HL-60 (cell line): Measurements from ENCODE around the gene STAT1.
"Not testable (repeated sequence)": the region's sequence is repeated elsewhere in the genome, so short reads cannot be mapped to it uniquely, and the experiment has no call there.

Experiments
- CTCF ChIP-seq: IDR thresholded peaks from one replicate; pipeline ENCODE4 v1.5.1; 2011; ENCODE audit warnings: low read length, control low read depth, inconsistent platforms; ENCODE audit not compliant: insufficient read depth
- GABPA ChIP-seq: IDR thresholded peaks from 2 replicates; pipeline ENCODE4 v1.6.1; 2012; ENCODE audit warnings: low read depth
- REST ChIP-seq: IDR thresholded peaks from 2 replicates; pipeline ENCODE4 v1.6.1; 2012; ENCODE audit warnings: low read depth; ENCODE audit not compliant: insufficient replicate concordance
- SPI1 ChIP-seq: IDR thresholded peaks from 2 replicates; pipeline ENCODE4 v1.6.1; 2012; ENCODE audit warnings: low read depth, mild to moderate bottlenecking, borderline replicate concordance

- not testable (repeated sequence) for TF ChIP-seq CTCF, GABPA, SPI1, REST
Observed at GRCh38 chr2:190961117-190961516, 52.9 kb downstream of the STAT1 start.
